ENCODE data around the gene SEC61A2. TPM values are rescaled to one million over a fixed set of nuclear protein-coding genes. Genes with fewer than 3 reads are reported as not detected.

Gene SEC61A2
- total RNA-seq, 4 donors from 2014 or later, result 4.5 to 12.9 (median 5.9) TPM

DNA sequence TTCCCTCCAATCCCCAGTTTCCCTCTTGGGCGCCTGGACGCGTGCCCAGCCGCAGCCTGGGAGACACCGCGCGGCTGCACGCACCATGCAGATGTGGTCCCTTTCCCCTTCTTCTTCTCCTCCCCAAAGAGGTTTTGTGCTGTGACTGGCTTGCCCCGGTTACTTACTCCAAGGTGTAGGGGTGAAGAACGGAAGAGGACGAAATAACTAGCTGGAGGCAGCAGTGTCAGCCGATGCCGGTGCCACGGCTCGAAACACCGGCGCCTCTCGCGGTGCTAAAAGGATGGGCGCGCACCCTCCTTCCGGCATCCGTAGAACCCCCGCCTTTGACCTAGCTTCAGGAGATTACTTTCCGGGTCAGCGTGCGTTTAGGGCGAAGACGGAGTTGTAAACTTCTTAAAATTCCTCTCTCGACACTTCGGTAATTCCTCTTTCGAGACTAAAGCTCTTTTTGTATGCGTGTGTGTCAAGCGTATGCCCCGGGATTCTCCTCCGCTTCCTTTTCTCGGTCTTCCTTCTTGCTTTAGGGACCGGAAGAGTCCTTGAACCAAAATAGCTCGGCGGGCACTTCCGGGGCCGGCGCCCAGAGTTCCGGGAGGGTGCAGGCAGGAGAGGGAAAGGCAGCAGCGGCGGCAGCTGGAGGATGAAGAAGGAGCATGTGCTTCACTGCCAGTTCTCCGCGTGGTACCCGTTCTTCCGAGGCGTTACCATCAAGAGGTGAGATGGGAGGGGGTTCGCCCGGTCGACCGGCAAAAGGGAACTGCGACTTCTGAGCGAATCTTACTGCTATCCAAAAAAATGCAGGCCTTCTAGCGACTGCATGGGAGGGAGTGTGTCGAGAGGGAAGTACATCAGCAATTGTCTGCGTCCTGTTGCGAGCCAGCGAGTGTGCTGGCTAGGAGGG lies 66.4 kb downstream of the SEC61A2 start, which contains the start of the genes CDC123 and NUDT5:
Gene CDC123, plus strand, starts transcription at position 586 of the 904 bp plus-strand sequence. Its CDS starts 58 bp downstream, at position 644.
Gene NUDT5, minus strand, starts transcription at position 289 of the 904 bp plus-strand sequence. CDS start 9,600 bp downstream, outside the sequence.
- TF ChIP-seq, protein P1, sequence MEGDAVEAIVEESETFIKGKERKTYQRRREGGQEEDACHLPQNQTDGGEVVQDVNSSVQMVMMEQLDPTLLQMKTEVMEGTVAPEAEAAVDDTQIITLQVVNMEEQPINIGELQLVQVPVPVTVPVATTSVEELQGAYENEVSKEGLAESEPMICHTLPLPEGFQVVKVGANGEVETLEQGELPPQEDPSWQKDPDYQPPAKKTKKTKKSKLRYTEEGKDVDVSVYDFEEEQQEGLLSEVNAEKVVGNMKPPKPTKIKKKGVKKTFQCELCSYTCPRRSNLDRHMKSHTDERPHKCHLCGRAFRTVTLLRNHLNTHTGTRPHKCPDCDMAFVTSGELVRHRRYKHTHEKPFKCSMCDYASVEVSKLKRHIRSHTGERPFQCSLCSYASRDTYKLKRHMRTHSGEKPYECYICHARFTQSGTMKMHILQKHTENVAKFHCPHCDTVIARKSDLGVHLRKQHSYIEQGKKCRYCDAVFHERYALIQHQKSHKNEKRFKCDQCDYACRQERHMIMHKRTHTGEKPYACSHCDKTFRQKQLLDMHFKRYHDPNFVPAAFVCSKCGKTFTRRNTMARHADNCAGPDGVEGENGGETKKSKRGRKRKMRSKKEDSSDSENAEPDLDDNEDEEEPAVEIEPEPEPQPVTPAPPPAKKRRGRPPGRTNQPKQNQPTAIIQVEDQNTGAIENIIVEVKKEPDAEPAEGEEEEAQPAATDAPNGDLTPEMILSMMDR (IDR thresholded peaks at IDR 0.05), result no peak
- ATAC-seq (ENCODE audit: low FRiP score) (peak; percentile 92), DNase-seq (ENCODE audit: low spot score) (peak; percentile 53)

DNA sequence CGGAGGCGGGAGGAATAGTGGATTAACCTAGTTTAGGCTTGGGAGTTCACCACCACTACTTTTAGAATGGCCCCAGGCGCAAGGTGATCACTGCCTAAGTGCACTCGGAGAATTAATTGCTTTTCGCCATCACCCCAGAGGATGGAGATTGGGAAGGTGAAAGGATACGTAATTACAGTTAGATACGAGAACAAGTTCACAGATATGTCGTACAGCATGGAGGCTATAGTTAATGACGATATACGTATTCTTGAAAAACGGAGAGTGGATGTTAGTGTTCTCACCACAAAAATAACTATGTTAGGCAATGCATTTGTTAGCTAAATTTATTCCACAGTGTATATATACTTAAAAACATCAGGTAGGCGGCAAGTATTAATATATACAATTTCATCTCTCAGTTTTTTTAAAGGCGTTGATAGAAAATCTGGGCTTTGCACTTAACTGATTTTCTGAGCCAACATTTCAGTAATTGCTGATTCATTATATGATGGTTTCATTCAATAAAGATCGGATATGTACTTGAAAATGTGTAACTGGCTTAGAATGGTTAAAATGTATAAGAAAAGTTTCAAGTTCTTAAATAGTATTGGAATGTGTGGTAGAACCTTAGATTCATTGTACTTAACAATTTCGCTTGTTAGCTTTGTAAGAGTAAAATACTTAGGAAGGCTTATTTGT lies 67.2 kb downstream of the SEC61A2 start:
- no peak for ATAC-seq (ENCODE audit: low FRiP score)
- no peak for DNase-seq (ENCODE audit: low spot score)
- TF ChIP-seq, protein P1 (IDR thresholded peaks at IDR 0.05), result no peak

GRCh38 chr10:12198156-12198555 lies 68.7 kb downstream of the SEC61A2 start:
- TF ChIP-seq, protein P1 (IDR thresholded peaks at IDR 0.05), result no peak
- no peak for DNase-seq (ENCODE audit: low spot score)
- ATAC-seq (ENCODE audit: low FRiP score), result no peak

- DNase-seq (ENCODE audit: low spot score) (no peak), ATAC-seq (ENCODE audit: low FRiP score) (no peak)
- TF ChIP-seq, protein P1 (IDR thresholded peaks at IDR 0.05), result no peak
Observed at GRCh38 chr10:12200850-12201249, 71.4 kb downstream of the SEC61A2 start.

DNA sequence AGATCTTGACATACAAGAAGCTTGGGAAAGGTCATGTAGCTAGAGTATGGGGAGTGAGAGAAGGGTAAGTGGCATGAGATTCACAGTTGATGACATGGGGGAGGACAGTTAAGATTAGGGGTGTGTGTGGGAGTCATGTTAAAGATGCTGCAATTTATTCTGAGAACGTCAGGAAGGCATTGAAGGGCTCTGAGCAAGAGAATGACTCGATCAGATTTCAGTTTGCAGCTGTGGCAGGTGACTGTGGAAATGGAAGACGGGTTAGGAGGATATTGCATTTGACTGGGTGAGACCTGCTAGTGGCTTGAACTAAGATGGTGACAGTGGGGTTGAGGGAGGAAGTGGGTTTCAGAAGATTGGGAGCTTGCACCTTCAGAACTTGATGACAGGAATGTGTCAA lies 72.1 kb downstream of the SEC61A2 start:
- DNase-seq (ENCODE audit: low spot score) (no peak), ATAC-seq (ENCODE audit: low FRiP score) (no peak)
- TF ChIP-seq, protein P1 (IDR thresholded peaks at IDR 0.05), result no peak

DNA sequence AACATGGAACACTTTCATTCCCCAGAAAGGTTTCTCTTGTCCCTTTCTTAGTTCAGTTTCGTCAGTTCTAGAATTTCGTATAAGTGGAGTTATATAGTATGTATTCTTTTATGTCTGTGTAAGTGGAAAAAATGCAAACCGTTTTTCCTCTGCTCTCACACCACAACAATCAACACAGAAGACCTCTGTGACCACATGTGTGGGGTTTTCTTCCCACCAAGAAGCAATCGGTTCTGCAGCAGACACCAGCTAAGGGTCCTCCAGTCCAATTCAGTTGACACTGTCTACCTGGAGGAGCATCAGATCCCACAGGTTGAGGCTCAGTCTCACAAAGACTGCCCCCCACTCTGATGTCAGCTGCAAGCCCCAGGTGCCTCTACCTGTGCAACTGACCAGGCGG lies 72.7 kb downstream of the SEC61A2 start:
- DNase-seq (ENCODE audit: low spot score) (no peak), ATAC-seq (ENCODE audit: low FRiP score) (no peak)
- TF ChIP-seq, protein P1 (IDR thresholded peaks at IDR 0.05), result no peak

Measured in omental fat pad (tissue), 4 donors.